ENCODE measurements around the gene LRRC2. TPM values are rescaled to one million over a fixed set of nuclear protein-coding genes. Genes with fewer than 3 reads are reported as not detected.

LRRC2 gene
- total and polyA plus RNA-seq, 8 donors = 1.0 to 4.6 (median 1.8) TPM; not detected in 1

GRCh38 chr3:46483825-46484224 lies 82.3 kb downstream of the LRRC2 start:
- WGBS, 5 donors = 78 to 96% (median 92%) methylated on average over 2 of the region's 2 CpGs
- Histone ChIP-seq H3K27ac (peak overlapping the region in 3 of 5 donors; percentile 69 to 83 (median 80)), H3K4me1 (peaks cover under 1 to 14% (median 6%) of the 10 kb centered on the region in 4 donors), H3K4me3 (no peak overlapping the region), H3K36me3 (no peaks in the 10 kb centered on the region), H3K27me3 (peaks cover 0 to 3% (median 0%) of the 10 kb centered on the region in 3 donors), H3K9me3 (no peaks in the 10 kb centered on the region)
- no peak for DNase-seq
- TF ChIP-seq EP300 (IDR thresholded peaks at IDR 0.05) (no peak), CTCF (IDR thresholded peaks at IDR 0.05) (no peak), POLR2AphosphoS5 (IDR thresholded peaks at IDR 0.05) (no peak), POLR2A (IDR thresholded peaks at IDR 0.05) (no peak)
- intact Hi-C loops (cut with DNase I; ENCODE audit: low total_unique reads) = no loop called here

- peak overlapping the region in 1 of 5 donors; percentile 2 for H3K27ac ChIP-seq
- H3K9me3 ChIP-seq = no peaks in the 10 kb centered on the region
- WGBS, 5 donors = 39 to 77% (median 52%) methylated on average over 1 of the region's 1 CpG
- peaks cover 0 to 10% (median 2%) of the 10 kb centered on the region in 4 donors for H3K4me1 ChIP-seq
- intact Hi-C loops (cut with DNase I; ENCODE audit: low total_unique reads) = no loop called here
- DNase-seq = no peak
- H3K36me3 ChIP-seq = no peaks in the 10 kb centered on the region
- TF ChIP-seq POLR2AphosphoS5 (IDR thresholded peaks at IDR 0.05) (no peak), POLR2A (IDR thresholded peaks at IDR 0.05) (no peak), CTCF (IDR thresholded peaks at IDR 0.05) (no peak), EP300 (IDR thresholded peaks at IDR 0.05) (no peak)
- peaks cover 0 to 3% (median 0%) of the 10 kb centered on the region in 3 donors for H3K27me3 ChIP-seq
- H3K4me3 ChIP-seq = no peak overlapping the region
Observed at GRCh38 chr3:46482632-46483350, 83.3 kb downstream of the LRRC2 start.

- WGBS, 5 donors = 82 to 94% (median 90%) methylated on average over 4 of the region's 4 CpGs
- Histone ChIP-seq H3K4me1 (peaks cover 0 to 10% (median 2%) of the 10 kb centered on the region in 4 donors), H3K27ac (no peak overlapping the region), H3K36me3 (no peaks in the 10 kb centered on the region), H3K9me3 (no peaks in the 10 kb centered on the region), H3K4me3 (no peak overlapping the region), H3K27me3 (peaks cover 0 to 3% (median 0%) of the 10 kb centered on the region in 3 donors)
- TF ChIP-seq CTCF (IDR thresholded peaks at IDR 0.05) = no peak
- no peak for TF ChIP-seq EP300 (IDR thresholded peaks at IDR 0.05)
- TF ChIP-seq POLR2A (IDR thresholded peaks at IDR 0.05) = no peak
- TF ChIP-seq POLR2AphosphoS5 (IDR thresholded peaks at IDR 0.05) = no peak
- intact Hi-C loops (cut with DNase I; ENCODE audit: low total_unique reads) = no loop called here
- no peak for DNase-seq
Observed at GRCh38 chr3:46481636-46482035, 84.5 kb downstream of the LRRC2 start.

- Histone ChIP-seq H3K4me1 (peaks cover 0 to 10% (median 2%) of the 10 kb centered on the region in 4 donors), H3K27ac (no peak overlapping the region), H3K36me3 (no peaks in the 10 kb centered on the region), H3K9me3 (no peaks in the 10 kb centered on the region), H3K4me3 (no peak overlapping the region), H3K27me3 (peaks cover 0 to 3% (median 0%) of the 10 kb centered on the region in 3 donors)
- no peak for TF ChIP-seq CTCF (IDR thresholded peaks at IDR 0.05)
- intact Hi-C loops (cut with DNase I; ENCODE audit: low total_unique reads) = no loop called here
- 87 to 94% (median 89%) methylated on average over 6 of the region's 6 CpGs for WGBS, 5 donors
- DNase-seq = no peak
Observed at GRCh38 chr3:46480491-46481195, 85.5 kb downstream of the LRRC2 start.
